HG03108 (cell line): ENCODE data around the gene LRRC40.
"Not testable (repeated sequence)": the region's sequence is repeated elsewhere in the genome, so short reads cannot be mapped to it uniquely, and the experiment has no call there.

Experiments used
- ATAC-seq: cut with Tn5 transposase; IDR thresholded peaks from one replicate; pipeline ENCODE4 v1.9.1; 2021; ENCODE audit warnings: moderate library complexity; ENCODE audit not compliant: unreplicated experiment

Gene LRRC40

GRCh38 chr1:70205434-70206118 is at the start of gene LRRC40:
LRRC40 (minus strand) TSS chr1:70205579; CDS start chr1:70205540, 39 bp downstream.
- ATAC-seq: peak; percentile 88

GRCh38 chr1:70248729-70249128 is 43.4 kb upstream of the LRRC40 start:
- no peak for ATAC-seq

DNA sequence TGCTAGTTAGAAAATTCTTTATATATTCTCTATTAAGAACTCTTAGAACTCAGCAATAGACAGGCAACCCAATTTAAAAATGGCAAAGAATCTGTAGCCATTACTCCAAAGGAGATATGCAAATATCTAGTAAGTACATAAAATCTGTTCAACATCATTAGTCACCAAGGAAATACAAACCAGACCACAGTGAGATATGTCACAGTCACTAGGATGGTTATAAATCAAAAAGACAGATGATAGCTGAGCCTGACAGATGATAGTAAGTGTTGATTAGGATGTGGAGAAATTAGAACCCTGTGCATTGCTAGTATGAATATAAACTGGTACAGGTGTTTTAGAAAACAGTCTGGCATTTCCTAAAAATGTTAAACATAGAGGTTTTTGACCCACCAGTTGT is 42.4 kb upstream of the LRRC40 start:
- no peak for ATAC-seq

DNA sequence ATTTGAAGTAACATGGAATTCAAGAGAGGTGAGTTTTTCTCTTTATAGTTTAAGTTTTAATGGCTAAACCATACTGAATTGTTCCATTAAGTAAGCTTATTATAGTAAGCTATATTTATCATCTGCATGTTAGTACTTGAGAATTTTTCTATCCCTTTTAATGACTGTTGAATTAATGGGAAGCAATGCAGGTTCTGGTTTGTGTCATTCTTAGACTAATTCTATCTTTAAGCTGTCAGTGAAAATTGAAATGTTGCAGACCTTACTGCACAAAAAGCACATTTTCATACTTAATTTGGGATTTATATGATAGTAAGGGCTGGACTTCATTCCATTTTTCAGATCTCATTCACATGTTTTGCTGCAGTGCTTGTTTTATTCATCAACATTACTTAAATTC is 41.7 kb upstream of the LRRC40 start:
- ATAC-seq: no peak

DNA sequence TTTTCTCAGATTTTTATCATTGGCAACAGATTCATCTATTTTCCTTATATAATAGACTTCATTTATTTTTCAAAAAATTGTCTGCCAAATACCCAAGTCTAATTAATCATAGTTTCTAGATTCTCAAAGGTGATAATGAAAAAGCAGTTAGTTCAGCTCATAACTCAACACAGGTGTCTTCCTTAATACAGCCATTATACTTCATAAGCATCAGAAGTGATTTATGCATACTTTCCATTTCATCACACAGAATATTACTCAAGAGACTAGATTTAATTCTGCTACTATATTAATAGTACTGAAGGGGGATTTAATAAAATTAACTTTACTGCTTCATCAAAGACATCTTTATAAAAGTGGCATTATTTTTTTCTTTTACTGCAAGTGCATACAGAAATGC is 34.6 kb upstream of the LRRC40 start:
- ATAC-seq: no peak

- ATAC-seq: no peak
Observed at GRCh38 chr1:70234733-70235132, 29.4 kb upstream of the LRRC40 start.

GRCh38 chr1:70231475-70231874 is 26.1 kb upstream of the LRRC40 start:
- no peak for ATAC-seq

DNA sequence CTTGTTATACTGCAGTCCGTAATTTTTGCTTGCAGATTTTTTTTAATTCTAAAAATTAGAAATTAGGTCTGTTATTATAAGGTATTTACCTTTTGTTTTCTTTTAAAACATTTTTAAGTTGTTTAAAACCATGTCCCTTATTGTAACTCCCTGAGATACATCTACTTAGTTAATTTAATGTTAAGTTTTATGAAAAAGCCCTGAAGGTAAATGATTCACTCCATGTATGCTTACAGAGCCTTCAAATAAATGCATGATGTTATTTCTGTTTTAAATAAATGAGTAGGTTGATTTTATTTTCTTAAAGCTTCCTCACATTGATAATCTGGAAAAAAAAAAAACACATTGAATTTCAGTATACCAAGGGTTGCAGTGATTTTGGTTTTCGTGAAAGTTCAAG is 23.3 kb upstream of the LRRC40 start:
- ATAC-seq: no peak

GRCh38 chr1:70227439-70227838 is 22.1 kb upstream of the LRRC40 start:
- ATAC-seq: no peak

DNA sequence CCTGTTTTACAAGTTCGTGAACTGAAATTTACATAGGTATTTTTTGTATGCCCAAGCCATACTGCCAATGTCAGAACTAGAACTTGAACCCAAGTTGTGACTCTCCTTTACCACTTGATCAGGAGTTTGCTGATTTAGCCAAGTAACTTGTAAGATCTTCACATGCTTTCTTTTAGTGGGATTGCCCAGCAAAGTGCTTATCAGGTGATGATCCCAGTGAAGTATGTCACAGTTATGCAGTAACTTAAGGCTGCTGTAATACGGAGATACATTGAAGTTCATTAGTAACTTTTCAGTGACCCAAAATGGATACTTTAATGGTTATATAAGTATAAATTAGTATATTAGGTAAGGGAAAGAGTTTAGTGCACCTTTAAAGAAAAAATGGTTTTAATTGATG is 19.6 kb upstream of the LRRC40 start:
- ATAC-seq: no peak

GRCh38 chr1:70222716-70223235 is 17.4 kb upstream of the LRRC40 start:
- ATAC-seq: no peak

GRCh38 chr1:70221238-70222121 is 16.1 kb upstream of the LRRC40 start, which contains the start of gene SRSF11:
SRSF11 (plus strand) TSS chr1:70221380; CDS start chr1:70221637, 257 bp downstream.
- peak; percentile 94 for ATAC-seq

DNA sequence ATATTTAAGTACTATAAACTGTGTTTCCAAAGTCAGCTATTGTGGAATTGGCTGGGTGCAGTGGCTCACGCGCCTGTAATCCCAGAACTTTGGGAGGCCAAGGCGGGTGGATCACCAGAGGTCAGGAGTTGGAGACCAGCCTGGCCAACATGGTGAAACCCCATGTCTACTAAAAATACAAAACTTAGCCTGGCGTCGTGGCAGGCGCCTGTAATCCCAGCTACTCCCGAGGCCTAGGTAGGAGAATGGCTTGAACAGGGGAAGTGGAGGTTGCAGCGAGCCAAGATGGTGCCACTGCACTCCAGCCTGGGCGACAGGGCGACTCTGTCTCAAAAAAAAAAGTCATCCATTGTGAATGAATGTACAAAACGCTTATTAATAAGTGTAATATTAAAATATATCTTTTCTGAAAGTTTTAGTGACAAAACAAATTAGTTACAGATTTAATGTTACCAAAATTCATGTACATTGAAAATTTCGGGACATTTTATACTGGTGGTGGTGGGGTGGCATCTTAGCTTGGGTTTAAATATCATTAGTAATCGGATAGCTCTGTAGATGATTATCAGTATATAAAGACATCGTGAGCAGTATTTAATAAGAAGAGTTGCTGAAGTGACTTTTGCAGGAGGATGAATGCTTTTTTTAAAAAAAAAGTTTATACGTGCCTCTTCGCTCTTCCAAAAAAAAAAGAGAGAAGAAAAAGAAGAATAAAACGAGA is 15.3 kb upstream of the LRRC40 start:
- ATAC-seq: peak; percentile 1

DNA sequence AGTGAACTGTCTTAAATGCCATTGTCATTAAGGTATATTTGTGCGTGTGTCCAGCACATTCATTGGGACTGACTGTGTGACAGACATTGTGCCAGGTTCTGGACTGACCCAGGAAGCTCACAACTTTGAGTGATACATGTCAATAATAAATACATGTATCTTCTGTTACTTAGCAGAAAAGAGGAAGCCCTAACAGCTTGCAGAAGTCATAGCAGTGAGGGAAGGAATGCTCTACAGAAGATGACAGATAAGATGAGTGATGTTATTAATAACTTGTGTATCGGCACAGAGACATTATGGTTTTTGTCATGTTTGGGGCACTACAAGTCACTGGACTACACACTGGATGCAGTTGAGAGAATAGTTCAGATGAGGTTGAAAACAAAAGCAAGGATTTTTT is 14.6 kb upstream of the LRRC40 start:
- no peak for ATAC-seq

DNA sequence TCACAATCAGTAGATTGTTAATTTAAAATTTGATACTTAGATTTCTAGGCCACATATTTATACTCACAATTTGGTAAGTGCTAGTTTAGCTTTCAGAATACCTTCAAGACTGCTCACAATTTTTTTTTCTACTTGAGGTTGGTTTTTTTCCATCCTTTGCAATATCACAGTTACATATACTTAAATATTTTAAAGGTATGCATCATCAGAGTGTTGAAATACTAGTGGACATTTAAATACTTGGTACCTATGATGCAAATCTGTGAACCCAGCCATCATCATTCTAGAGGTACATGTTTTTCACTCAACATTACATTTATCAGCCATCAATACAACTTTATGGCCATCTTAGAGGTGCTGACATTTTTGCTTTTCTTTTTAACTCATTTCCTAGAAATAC is 6.2 kb upstream of the LRRC40 start:
- no peak for ATAC-seq

DNA sequence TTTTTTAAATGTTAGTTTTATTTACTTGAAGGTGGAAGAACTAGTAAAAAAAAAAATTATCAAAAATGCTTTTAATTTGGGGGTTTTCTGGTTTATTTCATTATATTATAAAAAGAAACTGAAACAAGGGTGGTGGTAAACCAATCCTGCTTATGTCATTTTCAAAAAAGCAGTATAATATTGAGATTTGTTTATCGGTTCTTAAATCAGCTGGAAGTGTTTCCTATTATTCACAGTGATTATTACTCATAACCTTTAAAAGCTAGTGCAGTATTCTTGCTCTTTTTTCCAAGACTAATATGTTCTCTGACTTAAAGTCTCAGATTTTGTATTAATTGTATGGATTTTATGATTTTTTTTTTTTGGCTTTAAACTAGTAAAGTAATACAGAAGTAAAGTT is 5.4 kb upstream of the LRRC40 start:
- ATAC-seq: no peak

DNA sequence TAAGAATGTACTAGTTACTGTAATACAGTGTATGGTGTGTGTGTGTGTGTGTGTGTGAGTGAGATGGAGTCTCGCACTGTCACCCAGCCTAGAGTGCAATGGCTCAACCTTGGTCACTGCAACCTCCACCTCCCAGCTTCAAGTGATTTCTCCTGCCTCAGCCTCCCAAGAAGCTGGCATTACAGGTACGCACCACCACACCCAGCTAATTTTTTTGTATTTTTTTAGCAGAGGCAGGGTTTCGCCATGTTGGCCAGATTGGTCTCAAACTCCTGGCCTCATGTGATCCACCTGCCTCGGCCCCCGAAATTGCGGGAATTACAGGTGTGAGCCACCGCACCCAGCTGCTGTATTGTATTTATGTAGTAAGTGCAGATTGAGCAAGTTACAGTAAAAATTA is 2.9 kb upstream of the LRRC40 start:
- no peak for ATAC-seq

GRCh38 chr1:70207492-70207891 is 2.1 kb upstream of the LRRC40 start:
- ATAC-seq: no peak

GRCh38 chr1:70206833-70207232 is 1.5 kb upstream of the LRRC40 start:
- ATAC-seq: not testable (repeated sequence)

DNA sequence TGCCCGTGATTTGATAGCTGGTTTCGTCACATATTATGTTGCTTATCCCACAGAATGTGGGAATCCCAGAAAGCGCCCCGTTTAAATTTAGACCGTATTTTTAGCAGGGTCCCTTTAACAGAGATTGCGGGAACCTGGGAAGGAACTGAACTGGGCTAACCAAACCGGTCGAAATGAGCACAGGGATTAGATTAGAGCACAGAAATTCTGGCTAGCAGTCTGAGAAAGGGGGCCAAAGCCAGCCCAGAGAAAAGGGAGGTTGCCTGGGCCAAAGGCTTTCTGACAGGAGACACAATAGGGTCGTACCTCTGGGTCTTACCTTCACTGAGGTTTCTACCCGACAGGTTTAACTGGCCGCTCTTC is 327 bp downstream of the LRRC40 start:
- ATAC-seq: peak; percentile 28

DNA sequence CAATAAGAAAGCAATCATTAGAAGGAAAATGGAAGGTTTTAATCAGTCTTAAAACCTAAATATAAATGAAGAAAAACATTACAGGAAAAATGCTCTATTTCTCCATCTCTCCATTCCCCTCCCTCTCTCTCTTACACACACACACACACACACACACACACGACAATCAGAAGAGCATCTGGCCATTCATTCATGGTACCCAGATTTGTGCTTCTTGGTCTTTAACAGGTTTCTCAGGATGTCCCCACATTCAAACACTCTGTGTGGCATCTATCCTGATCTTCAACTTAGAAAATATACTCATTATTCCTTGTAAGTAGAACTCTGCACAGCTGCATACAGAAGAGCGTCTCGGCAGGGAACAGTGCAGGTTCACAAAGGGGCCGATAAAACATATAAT is 779 bp downstream of the LRRC40 start:
- ATAC-seq: no peak
